GM12872 (cell line): ENCODE measurements around the gene SCAF1.

Experiments used
- CTCF ChIP-seq: IDR thresholded peaks from 3 replicates; pipeline ENCODE4 v1.5.1; 2011; ENCODE audit warnings: low read depth, mild to moderate bottlenecking, low read length, moderate library complexity; ENCODE audit not compliant: insufficient read depth

The SCAF1 gene

GRCh38 chr19:49660338-49660961 lies 18.4 kb downstream of the SCAF1 start:
- TF ChIP-seq CTCF: no peak

GRCh38 chr19:49662011-49662410 lies 20.0 kb downstream of the SCAF1 start:
- TF ChIP-seq CTCF: no peak

- TF ChIP-seq CTCF: no peak
Measured at GRCh38 chr19:49663224-49663623, 21.2 kb downstream of the SCAF1 start.

- TF ChIP-seq CTCF: no peak
Measured at GRCh38 chr19:49664171-49665035, 22.4 kb downstream of the SCAF1 start.

- no peak for TF ChIP-seq CTCF
Measured at GRCh38 chr19:49665036-49665350, 23.0 kb downstream of the SCAF1 start.

GRCh38 chr19:49665351-49666119 lies 23.5 kb downstream of the SCAF1 start, which contains the start of the genes BCL2L12 and IRF3:
Gene BCL2L12 (plus strand): TSS chr19:49665933. CDS start chr19:49666693, 760 bp downstream.
Gene IRF3 (minus strand): TSS chr19:49665857. CDS start chr19:49664838, 1,019 bp downstream.
- no peak for TF ChIP-seq CTCF

GRCh38 chr19:49666120-49666444 lies 24.1 kb downstream of the SCAF1 start:
- TF ChIP-seq CTCF: no peak
